ENCODE results near the gene NAGK. TPM values are rescaled to one million over a fixed set of nuclear protein-coding genes. Genes with fewer than 3 reads are reported as not detected.
"Not testable (repeated sequence)": the region's sequence is repeated elsewhere in the genome, so short reads cannot be mapped to it uniquely, and the experiment has no call there.

The NAGK gene
- total RNA-seq, 2 donors from 2014 or later = 54.5 to 66.4 TPM

- intact Hi-C loops (cut with DNase I) = loop anchor here in 1 of 2 donors (5.0 kb wide), 1 partner anchor 68 kb away; no protein-coding TSS in a partner anchor
- ATAC-seq (no peak), DNase-seq (no peak)
Measured at GRCh38 chr2:71064754-71065621, 3.5 kb upstream of the NAGK start.

- DNase-seq (no peak), ATAC-seq (no peak)
- intact Hi-C loops (cut with DNase I) = no loop called here
Measured at GRCh38 chr2:71066856-71067255, 1.6 kb upstream of the NAGK start.

- ATAC-seq (peak; percentile 17 to 31), DNase-seq (no peak)
- intact Hi-C loops (cut with DNase I) = loop anchor here in 1 of 2 donors (2.0 kb wide), 1 partner anchor 63 kb away; the partner anchor contains the start of genes MCEE and MPHOSPH10
Measured at GRCh38 chr2:71067567-71068217, 756 bp upstream of the NAGK start.

GRCh38 chr2:71069376-71069775, 928 bp downstream of the NAGK start:
- ATAC-seq (no peak), DNase-seq (no peak)
- intact Hi-C loops (cut with DNase I) = loop anchor here in 1 of 2 donors (2.0 kb wide), 1 partner anchor 61 kb away; the partner anchor contains the start of genes MCEE and MPHOSPH10

GRCh38 chr2:71070294-71071093, 2.0 kb downstream of the NAGK start:
- intact Hi-C loops (cut with DNase I) = no loop called here
- no peak for DNase-seq

GRCh38 chr2:71071681-71072398, 3.4 kb downstream of the NAGK start:
- ATAC-seq = no peak
- intact Hi-C loops (cut with DNase I) = no loop called here
- no peak for DNase-seq

More at GRCh38 chr2:71070294-71071093, 2.0 kb downstream of the NAGK start:
- no peak for ATAC-seq

- ATAC-seq = no peak
- intact Hi-C loops (cut with DNase I) = no loop called here
- DNase-seq = no peak
Measured at GRCh38 chr2:71072492-71072891, 4.0 kb downstream of the NAGK start.

GRCh38 chr2:71073475-71073874, 5.0 kb downstream of the NAGK start:
- DNase-seq (no peak), ATAC-seq (no peak)
- intact Hi-C loops (cut with DNase I) = no loop called here

- intact Hi-C loops (cut with DNase I) = no loop called here
- ATAC-seq (no peak), DNase-seq (no peak)
Measured at GRCh38 chr2:71074893-71075395, 6.5 kb downstream of the NAGK start.

- no peak for ATAC-seq
- no peak for DNase-seq
- intact Hi-C loops (cut with DNase I) = no loop called here
Measured at GRCh38 chr2:71078624-71079023, 10.2 kb downstream of the NAGK start.

GRCh38 chr2:71082402-71083252, 14.2 kb downstream of the NAGK start:
- intact Hi-C loops (cut with DNase I) = no loop called here
- no peak for DNase-seq
- ATAC-seq = no peak

- ATAC-seq; DNase-seq; intact Hi-C loops (cut with DNase I): not testable (repeated sequence)
Measured at GRCh38 chr2:71083297-71083696, 14.8 kb downstream of the NAGK start.

GRCh38 chr2:71083752-71084312, 15.4 kb downstream of the NAGK start:
- DNase-seq; intact Hi-C loops (cut with DNase I): not testable (repeated sequence)
- peak; percentile 38 to 50 for ATAC-seq

GRCh38 chr2:71085325-71086003, 17.0 kb downstream of the NAGK start:
- intact Hi-C loops (cut with DNase I); DNase-seq; ATAC-seq: not testable (repeated sequence)

GRCh38 chr2:71089475-71089874, 21.0 kb downstream of the NAGK start:
- intact Hi-C loops (cut with DNase I); ATAC-seq; DNase-seq: not testable (repeated sequence)

- ATAC-seq; intact Hi-C loops (cut with DNase I); DNase-seq: not testable (repeated sequence)
Measured at GRCh38 chr2:71091808-71092207, 23.4 kb downstream of the NAGK start.

Data from left cardiac atrium (tissue), 4 donors.